ENCODE data around the gene NPL. TPM values are rescaled to one million over a fixed set of nuclear protein-coding genes. Genes with fewer than 3 reads are reported as not detected.

Gene NPL
- total RNA-seq, 2 experiments from 2014 or later = 4.5 to 4.9 TPM

DNA sequence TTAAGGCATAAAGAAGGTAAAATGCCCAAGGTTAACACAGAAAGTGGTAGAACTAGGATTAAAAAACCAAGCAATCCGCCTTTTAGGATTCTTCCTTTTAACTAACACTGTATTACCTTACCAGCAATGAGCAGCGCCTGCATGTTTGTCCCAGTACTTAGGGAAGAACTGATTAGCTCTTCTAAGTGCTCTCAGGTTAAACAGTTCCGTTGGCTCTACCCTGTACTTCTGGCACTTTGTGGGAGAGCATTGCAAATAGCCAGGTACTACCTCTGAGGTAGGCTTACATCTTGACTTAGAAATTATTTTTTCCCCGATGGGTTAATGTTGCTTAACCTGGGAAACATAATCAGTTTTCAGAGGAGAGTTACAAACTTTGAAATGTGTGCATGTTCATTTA lies 71.1 kb downstream of the NPL start:
- H3K36me3 Mint-ChIP-seq (ENCODE audit: low read depth) = peaks cover 73% of the 10 kb centered on the region
- ChIA-PET POLR2A (interaction anchor here (1.2 kb wide), 1 partner anchor 29 kb away, joined by 5 read pairs; no protein-coding TSS in a partner anchor), CTCF (no interaction called here)
- DNase-seq (no peak), ATAC-seq (no peak)
- H3K27ac Mint-ChIP-seq = peak overlapping the region; percentile 67
- no peaks in the 10 kb centered on the region for H3K9me3 Mint-ChIP-seq
- TF ChIP-seq, protein P1, sequence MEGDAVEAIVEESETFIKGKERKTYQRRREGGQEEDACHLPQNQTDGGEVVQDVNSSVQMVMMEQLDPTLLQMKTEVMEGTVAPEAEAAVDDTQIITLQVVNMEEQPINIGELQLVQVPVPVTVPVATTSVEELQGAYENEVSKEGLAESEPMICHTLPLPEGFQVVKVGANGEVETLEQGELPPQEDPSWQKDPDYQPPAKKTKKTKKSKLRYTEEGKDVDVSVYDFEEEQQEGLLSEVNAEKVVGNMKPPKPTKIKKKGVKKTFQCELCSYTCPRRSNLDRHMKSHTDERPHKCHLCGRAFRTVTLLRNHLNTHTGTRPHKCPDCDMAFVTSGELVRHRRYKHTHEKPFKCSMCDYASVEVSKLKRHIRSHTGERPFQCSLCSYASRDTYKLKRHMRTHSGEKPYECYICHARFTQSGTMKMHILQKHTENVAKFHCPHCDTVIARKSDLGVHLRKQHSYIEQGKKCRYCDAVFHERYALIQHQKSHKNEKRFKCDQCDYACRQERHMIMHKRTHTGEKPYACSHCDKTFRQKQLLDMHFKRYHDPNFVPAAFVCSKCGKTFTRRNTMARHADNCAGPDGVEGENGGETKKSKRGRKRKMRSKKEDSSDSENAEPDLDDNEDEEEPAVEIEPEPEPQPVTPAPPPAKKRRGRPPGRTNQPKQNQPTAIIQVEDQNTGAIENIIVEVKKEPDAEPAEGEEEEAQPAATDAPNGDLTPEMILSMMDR (IDR thresholded peaks at IDR 0.05) = no peak
- peaks cover 48% of the 10 kb centered on the region for H3K4me1 Mint-ChIP-seq (ENCODE audit: low read depth)
- H3K27me3 Mint-ChIP-seq = no peaks in the 10 kb centered on the region
- intact Hi-C loops (cut with micrococcal nuclease) = no loop called here
- no peak overlapping the region for H3K4me3 Mint-ChIP-seq

DNA sequence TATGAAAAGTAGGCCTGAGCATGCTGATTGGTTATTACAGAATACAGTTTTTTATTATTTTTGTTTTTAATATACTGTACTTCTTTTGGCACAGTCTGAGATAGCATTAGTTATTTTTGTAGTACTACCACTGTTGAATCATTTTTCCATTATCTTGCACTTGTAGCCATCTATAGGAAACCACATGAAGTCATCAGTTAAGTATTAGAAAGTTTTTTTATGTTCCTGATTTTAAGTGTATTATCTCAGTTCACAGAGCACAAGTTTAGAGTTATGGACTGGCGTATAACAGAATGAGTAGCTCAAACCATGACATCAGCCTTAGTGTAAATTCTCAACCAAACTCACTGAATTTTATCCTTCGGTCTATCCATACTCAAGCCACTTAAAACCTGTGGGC lies 72.4 kb downstream of the NPL start:
- H3K36me3 Mint-ChIP-seq (ENCODE audit: low read depth) = peaks cover 77% of the 10 kb centered on the region
- no peaks in the 10 kb centered on the region for H3K27me3 Mint-ChIP-seq
- DNase-seq = no peak
- ChIA-PET CTCF (no interaction called here), POLR2A (interaction anchor here (3.5 kb wide), 1 partner anchor 16 kb away, joined by 10 read pairs; no protein-coding TSS in a partner anchor)
- no peak overlapping the region for H3K4me3 Mint-ChIP-seq
- peak; percentile 68 for ATAC-seq
- H3K4me1 Mint-ChIP-seq (ENCODE audit: low read depth) = peaks cover 51% of the 10 kb centered on the region
- H3K27ac Mint-ChIP-seq = peak overlapping the region; percentile 76
- TF ChIP-seq, protein P1 (IDR thresholded peaks at IDR 0.05) = no peak
- no peaks in the 10 kb centered on the region for H3K9me3 Mint-ChIP-seq
- intact Hi-C loops (cut with micrococcal nuclease) = no loop called here

DNA sequence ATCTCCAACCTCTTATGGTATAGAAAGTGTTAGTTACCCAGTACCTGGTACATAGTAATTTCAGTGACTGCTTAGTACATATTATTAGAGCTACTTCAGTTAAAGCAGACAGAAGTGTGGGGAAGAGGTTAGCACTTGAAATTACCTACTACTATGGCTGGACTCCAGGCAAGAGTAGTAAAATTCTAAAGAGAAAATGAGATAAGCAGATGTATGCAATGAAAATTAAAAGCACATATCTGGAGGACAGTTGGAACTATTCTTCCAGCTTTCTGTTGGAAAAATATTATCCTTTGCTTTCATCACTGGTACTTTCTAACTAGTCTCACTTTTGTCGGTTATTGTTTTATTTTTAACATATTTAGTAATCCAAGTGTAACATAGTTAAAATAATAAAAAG lies 73.3 kb downstream of the NPL start:
- Mint-ChIP-seq H3K27ac (no peak overlapping the region), H3K9me3 (no peaks in the 10 kb centered on the region), H3K4me3 (no peak overlapping the region), H3K27me3 (no peaks in the 10 kb centered on the region), H3K4me1 (ENCODE audit: low read depth) (peaks cover 51% of the 10 kb centered on the region), H3K36me3 (ENCODE audit: low read depth) (peaks cover 75% of the 10 kb centered on the region)
- intact Hi-C loops (cut with micrococcal nuclease) = no loop called here
- ChIA-PET POLR2A (interaction anchor here (3.5 kb wide), 1 partner anchor 17 kb away, joined by 10 read pairs; no protein-coding TSS in a partner anchor), CTCF (no interaction called here)
- TF ChIP-seq, protein P1 (IDR thresholded peaks at IDR 0.05) = no peak
- ATAC-seq (no peak), DNase-seq (no peak)

DNA sequence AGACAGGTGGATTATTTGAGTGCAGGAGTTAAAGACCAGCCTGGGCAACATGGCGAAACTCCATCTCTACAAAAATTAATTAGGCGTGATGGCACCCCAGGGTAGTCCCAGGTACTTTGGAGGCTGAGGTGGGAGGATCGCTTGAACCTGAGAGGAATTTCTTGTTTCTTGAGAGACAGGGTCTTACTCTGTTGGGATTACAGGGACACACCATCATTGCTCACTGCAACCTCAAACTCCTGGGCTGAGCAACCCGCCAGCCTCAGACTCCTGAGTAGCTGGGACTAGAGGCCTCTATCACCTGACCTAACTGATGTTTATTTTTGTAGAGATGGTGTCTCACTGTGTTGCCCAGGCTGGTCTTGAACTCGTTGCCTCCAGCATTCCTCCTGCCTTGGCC lies 74.4 kb downstream of the NPL start:
- ChIA-PET POLR2A (interaction anchor here (2.3 to 3.5 kb wide), 2 partner anchors 9 to 18 kb away, joined by 9 to 10 read pairs; no protein-coding TSS in a partner anchor), CTCF (no interaction called here)
- H3K4me1 Mint-ChIP-seq (ENCODE audit: low read depth) = peaks cover 44% of the 10 kb centered on the region
- intact Hi-C loops (cut with micrococcal nuclease) = no loop called here
- no peak for ATAC-seq
- no peaks in the 10 kb centered on the region for H3K27me3 Mint-ChIP-seq
- TF ChIP-seq, protein P1 (IDR thresholded peaks at IDR 0.05) = no peak
- no peaks in the 10 kb centered on the region for H3K9me3 Mint-ChIP-seq
- peak overlapping the region; percentile 66 for H3K27ac Mint-ChIP-seq
- H3K36me3 Mint-ChIP-seq (ENCODE audit: low read depth) = peaks cover 74% of the 10 kb centered on the region
- no peak overlapping the region for H3K4me3 Mint-ChIP-seq
- no peak for DNase-seq

DNA sequence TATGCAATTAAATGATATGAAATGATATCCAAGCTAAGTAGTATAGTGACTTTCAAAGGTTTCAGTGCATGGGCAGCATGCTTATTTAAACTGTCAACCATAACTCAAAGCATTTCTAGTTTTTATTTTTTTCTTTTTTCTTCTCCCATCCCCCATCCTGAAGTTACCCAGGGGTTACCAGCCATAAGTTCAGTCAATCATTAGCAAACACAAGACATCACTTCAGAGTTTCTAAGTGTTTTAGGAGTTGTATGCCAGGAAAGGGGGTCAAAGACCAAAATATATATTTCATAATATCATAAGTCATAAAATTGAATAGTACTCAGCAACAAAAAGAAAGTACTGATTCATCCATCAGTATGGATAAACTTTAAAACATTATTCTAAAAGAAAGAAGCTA lies 78.3 kb downstream of the NPL start:
- H3K4me3 Mint-ChIP-seq = no peak overlapping the region
- TF ChIP-seq, protein P1 (IDR thresholded peaks at IDR 0.05) = no peak
- peaks cover 20% of the 10 kb centered on the region for H3K4me1 Mint-ChIP-seq (ENCODE audit: low read depth)
- intact Hi-C loops (cut with micrococcal nuclease) = no loop called here
- POLR2A ChIA-PET = interaction anchor here (1.1 kb wide), 2 partner anchors 9 to 19 kb away, joined by 4 read pairs; no protein-coding TSS in a partner anchor
- peak overlapping the region; percentile 30 for H3K27ac Mint-ChIP-seq
- H3K27me3 Mint-ChIP-seq = no peaks in the 10 kb centered on the region
- DNase-seq (no peak), ATAC-seq (no peak)
- CTCF ChIA-PET = no interaction called here
- no peaks in the 10 kb centered on the region for H3K9me3 Mint-ChIP-seq
- H3K36me3 Mint-ChIP-seq (ENCODE audit: low read depth) = peaks cover 73% of the 10 kb centered on the region
